ENCODE measurements around the gene RERG.
"Not testable (repeated sequence)": the region's sequence is repeated elsewhere in the genome, so short reads cannot be mapped to it uniquely, and the experiment has no call there.

RERG gene

DNA sequence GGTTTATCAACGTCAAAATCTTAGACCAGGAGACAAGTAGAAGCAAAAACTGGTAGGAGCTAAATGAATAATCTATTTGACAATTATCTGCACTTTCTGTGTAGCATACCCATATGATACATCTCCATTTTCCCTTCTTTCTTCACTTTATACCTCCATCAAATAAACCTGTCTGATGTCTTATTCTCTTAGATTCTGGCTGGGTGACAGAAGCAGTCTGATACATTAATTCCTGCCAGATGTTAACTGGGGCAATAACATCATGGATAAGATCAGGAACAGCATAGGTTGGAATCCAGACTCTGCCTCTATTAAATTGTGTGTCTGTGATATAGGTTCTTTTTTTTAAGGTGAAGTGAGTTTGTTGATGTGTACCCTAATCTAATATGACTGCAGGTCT is 11.7 kb upstream of the RERG start:
- no peak overlapping the region for H3K4me3 ChIP-seq (ENCODE audit: low read length)
- TF ChIP-seq, protein P1, sequence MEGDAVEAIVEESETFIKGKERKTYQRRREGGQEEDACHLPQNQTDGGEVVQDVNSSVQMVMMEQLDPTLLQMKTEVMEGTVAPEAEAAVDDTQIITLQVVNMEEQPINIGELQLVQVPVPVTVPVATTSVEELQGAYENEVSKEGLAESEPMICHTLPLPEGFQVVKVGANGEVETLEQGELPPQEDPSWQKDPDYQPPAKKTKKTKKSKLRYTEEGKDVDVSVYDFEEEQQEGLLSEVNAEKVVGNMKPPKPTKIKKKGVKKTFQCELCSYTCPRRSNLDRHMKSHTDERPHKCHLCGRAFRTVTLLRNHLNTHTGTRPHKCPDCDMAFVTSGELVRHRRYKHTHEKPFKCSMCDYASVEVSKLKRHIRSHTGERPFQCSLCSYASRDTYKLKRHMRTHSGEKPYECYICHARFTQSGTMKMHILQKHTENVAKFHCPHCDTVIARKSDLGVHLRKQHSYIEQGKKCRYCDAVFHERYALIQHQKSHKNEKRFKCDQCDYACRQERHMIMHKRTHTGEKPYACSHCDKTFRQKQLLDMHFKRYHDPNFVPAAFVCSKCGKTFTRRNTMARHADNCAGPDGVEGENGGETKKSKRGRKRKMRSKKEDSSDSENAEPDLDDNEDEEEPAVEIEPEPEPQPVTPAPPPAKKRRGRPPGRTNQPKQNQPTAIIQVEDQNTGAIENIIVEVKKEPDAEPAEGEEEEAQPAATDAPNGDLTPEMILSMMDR (conservative IDR thresholded peaks at IDR 0.05; ENCODE audit: low read depth, low read length): no peak
- DNase-seq (ENCODE audit: low read depth): no peak

DNA sequence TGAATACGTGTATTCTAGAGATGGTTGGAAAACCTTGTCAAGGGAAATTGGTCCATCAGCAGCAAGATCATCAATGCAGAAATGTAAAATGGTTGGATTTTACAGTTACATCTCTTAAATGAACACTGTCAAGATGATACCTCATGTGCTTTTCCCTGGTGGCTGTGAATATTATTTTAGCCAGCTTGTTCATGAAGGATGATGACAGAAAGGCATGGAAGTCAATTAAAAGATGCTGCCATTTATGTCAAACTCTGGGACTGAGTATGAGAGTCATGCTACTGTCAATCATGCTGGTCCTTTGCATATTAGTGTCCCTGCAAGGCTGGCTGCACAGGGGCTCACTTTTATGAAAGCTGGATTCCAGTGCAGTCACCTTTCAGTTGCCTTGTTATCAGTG is 10.3 kb upstream of the RERG start:
- DNase-seq (ENCODE audit: low read depth): no peak
- H3K4me3 ChIP-seq (ENCODE audit: low read length): no peak overlapping the region
- TF ChIP-seq, protein P1 (conservative IDR thresholded peaks at IDR 0.05; ENCODE audit: low read depth, low read length): no peak

DNA sequence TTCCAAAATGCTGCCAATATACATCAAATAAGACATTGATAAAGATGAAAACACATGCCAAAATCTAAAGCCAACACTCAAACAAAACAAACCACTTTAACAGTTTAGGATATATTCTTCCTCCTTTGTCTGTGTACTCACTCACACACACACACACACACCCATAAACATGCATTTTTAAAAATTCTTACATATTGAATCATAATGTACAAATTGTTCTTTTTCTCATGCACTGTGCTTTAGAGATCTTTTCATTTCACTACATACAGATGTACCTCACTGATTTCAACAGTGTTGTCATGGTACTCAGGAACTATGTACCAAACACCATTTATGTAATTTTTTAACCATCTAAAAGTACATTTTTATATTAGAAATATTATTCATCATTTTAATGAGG is 9.5 kb upstream of the RERG start:
- DNase-seq (ENCODE audit: low read depth): no peak
- TF ChIP-seq, protein P1 (conservative IDR thresholded peaks at IDR 0.05; ENCODE audit: low read depth, low read length): no peak
- H3K4me3 ChIP-seq (ENCODE audit: low read length): no peak overlapping the region

DNA sequence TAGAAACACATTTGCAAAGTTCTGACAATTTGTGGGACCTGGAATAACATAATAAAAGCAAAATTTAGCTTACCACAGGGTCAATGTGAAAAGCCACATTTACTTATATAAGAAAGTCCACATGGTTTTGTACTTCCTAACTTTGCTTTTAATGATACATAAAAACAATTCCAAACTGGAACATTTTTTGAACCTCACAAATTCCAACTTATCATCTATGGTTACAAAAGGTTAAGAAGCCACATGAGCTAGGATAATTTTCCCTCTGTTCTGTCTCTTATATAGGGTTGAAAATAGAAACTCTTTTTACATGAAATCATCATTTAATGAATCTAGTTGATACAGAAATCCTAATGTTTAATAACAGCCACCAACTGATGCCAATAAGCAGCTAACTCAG is 8.9 kb upstream of the RERG start:
- TF ChIP-seq, protein P1 (conservative IDR thresholded peaks at IDR 0.05; ENCODE audit: low read depth, low read length): no peak
- no peak overlapping the region for H3K4me3 ChIP-seq (ENCODE audit: low read length)
- no peak for DNase-seq (ENCODE audit: low read depth)

DNA sequence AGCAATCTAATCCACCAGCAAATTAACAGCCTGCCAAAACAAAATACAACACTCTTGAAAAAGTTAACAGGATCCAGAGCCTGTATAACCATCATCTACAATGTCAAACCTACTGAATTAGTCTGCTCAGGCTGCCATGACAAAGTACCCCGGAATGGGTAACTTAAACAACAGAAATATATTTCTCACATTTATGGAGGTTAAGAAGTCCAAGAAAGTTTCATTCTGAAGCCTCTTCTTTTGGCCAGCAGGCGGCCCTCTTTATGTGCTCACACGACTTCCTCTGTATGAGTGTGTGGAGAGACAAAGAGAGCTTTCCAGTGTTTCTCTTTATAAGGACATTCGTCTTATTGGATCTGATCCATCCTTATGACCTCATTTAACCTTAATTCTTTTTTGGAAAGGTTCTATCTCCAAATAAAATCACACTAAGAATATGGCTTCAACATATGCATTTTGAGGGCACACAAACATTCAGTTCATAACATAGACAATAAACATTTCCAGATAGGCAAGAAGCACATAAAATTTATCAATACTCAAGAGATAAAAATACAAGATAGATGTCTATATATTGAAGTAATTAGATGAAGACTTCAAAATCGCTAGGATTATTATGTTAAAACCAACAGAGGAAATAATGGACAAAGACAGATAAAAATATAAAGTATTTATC is 5.9 kb upstream of the RERG start:
- no peak for DNase-seq (ENCODE audit: low read depth)
- TF ChIP-seq, protein P1 (conservative IDR thresholded peaks at IDR 0.05; ENCODE audit: low read depth, low read length): peak; percentile 85
- no peak overlapping the region for H3K4me3 ChIP-seq (ENCODE audit: low read length)

DNA sequence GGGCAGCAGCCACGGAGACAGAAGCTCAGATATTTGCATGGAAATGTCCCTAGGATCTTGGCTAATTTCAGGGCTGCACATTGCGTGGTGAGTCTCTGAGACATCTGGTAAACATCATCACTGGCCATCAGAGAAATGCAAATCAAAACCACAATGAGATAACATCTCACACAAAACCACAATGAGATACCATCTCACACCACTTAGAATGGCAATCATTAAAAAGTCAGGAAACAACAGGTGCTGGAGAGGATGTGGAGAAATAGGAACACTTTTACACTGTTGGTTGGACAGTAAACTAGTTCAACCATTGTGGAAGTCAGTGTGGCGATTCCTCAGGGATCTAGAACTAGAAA is 4.6 kb upstream of the RERG start:
- not testable (repeated sequence) for H3K4me3 ChIP-seq (ENCODE audit: low read length); DNase-seq (ENCODE audit: low read depth)

DNA sequence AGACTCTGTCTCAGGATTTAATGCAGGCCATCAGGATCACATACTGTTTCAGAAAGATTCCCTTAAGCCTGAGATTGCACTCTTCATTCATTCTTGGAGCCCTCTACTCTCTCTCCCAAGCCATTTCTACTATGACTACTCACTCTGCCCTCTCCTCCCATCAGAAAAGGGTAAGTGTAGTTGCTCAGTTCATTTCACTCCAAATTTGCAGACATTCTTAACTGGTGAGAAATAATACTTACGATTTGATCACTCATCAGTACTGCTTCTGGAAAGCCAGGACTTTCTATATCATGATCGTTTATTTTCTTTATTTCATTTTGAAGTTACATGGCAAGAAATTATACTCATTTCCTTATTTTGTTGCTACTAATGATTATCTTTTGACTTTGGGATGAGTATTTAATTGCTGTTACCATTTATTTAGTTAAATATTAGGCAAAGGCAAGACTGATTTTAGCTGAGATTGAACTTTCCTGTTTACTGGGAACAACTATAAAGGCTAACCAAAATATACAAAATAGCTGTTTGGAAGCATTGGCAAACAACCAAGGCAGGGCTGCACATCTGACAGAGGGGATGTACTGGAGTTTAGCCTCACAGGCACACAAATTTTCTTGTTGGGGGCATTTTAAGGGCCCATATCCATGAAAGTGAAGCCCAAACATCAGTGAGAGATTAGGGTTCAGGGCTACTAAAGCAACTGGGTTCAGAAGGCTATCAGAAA is 4.1 kb upstream of the RERG start:
- H3K4me3 ChIP-seq (ENCODE audit: low read length): no peak overlapping the region
- TF ChIP-seq, protein P1 (conservative IDR thresholded peaks at IDR 0.05; ENCODE audit: low read depth, low read length): no peak
- no peak for DNase-seq (ENCODE audit: low read depth)

Measured in retinal pigment epithelial cell (primary cell).